ENCODE data around the gene DCUN1D1. TPM values are rescaled to one million over a fixed set of nuclear protein-coding genes. Genes with fewer than 3 reads are reported as not detected.
"Not testable (repeated sequence)": the region's sequence is repeated elsewhere in the genome, so short reads cannot be mapped to it uniquely, and the experiment has no call there.

Gene DCUN1D1
- 56.6 and 69.7 TPM in 2 replicates for total RNA-seq

- intact Hi-C loops (cut with micrococcal nuclease) = loop anchor here (2.0 kb wide), 2 partner anchors 14 to 118 kb away; partner anchors contain the start of gene MCCC1
Observed at GRCh38 chr3:182980204-182981037, at the start of gene DCUN1D1. TSS of gene DCUN1D1 (minus strand) at chr3:182980538. CDS start at chr3:182980489, 49 bp downstream.

GRCh38 chr3:183028416-183028815, 48.1 kb upstream of the DCUN1D1 start:
- intact Hi-C loops (cut with micrococcal nuclease) = no loop called here

DNA sequence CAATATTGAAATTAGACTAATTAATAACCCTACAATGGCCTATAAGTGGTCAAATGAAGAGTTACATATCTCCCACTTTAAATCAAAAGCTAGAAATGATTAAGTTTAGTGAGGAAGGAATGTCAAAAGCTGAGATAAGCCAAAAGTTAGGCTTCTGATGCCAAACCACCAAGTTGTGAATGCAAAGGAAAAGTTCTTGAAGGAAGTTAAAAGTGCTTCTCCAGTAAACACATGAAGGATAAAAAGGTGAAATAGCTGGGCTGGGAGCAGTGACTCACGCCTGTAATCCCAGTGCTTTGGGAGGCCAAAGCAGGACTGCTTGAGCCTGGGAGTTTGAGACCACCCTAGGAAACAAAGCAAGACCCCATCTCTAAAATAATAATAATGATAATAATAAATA, 46.9 kb upstream of the DCUN1D1 start:
- intact Hi-C loops (cut with micrococcal nuclease) = no loop called here

DNA sequence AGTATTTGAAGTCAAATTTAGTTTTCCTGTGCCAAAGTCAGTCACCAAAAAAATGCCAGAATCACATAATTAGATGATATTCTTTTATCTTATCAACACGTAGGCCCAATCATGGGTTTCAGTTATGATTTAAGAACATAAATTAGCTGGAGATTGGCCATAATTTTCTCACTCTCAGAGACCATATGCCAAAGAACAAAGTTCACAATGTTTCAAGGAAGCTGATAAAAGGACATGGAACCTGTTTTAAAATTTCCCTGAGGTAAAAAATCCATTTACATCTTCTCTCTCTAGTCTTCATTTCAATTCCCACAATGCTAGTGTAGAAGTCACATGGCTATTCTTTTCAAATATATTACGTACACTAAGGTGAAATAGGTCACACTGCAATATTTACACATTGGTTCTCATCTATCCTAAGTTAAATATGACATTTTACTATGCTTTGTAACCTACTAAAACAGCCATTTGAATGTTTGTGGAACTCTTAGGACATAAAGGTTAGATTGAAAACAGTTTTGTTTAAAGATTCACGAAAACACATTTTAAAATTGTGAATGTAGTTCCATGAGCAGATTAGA, 42.7 kb upstream of the DCUN1D1 start:
- intact Hi-C loops (cut with micrococcal nuclease) = no loop called here

DNA sequence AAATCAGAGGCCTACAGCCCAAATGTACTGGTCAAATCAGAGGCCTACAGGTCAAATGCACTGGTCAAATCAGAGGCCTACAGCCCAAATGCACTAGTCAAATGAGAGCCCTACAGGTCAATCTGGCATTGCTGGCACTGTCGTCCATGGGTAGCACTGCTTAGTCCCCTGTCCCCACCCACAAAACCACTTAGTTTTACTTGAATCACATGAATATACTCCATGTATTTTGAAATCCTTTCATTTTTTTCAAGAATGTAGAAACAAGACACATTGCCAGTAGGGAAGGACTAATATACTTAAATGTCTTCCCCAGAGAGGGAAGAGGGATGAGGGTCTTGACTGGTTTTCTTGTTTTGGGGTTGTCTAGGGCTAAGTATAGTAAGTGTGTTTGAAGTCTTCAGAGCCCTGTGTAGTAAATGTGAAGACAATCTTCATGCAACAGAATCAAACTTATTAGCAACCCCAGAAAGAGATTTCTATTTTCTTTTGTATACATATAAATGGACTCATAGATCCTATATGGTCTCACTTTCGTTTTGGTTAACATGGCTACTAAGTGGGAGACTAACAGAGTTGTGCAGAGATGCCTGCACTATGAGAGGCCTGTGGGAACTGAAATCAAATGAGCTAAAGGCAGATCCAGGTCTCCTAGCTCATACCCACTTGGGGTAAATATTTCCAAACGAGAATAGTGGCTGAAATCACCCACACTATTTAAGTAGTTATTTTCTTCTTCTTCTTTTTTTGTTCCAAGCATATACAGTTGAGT, 38.3 kb upstream of the DCUN1D1 start:
- intact Hi-C loops (cut with micrococcal nuclease) = no loop called here

DNA sequence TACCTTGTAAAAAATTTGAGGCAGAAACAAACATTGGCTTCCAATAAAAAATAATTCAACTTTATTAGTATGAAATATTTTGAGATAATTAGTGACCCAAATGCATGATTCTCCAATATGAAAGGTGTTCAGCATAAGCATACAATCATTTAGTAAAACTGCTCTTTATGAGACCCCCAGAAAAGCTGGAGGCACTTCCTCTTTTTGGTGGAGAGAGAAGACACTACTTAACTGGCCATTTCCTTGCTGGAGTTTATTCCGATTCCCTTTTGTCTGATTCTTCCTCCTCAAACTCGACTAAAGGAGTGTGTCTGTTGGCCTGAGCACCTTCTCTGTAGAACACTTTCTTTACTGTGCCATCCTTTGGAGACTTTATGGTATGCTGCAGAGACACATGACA, 34.8 kb upstream of the DCUN1D1 start:
- intact Hi-C loops (cut with micrococcal nuclease) = no loop called here

DNA sequence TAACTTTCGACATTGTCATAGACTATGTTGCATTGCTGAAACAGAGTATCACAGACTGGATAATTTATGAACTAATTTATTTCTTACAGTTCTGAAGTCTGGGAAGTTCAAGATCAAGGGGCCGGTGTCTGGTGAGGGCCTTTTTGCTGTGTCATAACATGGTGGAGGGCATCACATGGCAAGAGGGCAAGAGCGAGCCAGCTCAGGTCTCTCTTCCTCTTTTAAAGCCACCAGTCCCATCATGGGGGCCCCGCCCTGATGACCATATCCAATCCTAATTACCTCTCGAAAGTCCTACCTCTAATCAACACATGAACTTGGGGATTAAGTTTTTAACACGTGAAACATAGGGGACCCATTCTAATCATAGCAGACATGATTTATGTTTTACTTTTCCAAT, 33.5 kb upstream of the DCUN1D1 start:
- intact Hi-C loops (cut with micrococcal nuclease) = no loop called here

DNA sequence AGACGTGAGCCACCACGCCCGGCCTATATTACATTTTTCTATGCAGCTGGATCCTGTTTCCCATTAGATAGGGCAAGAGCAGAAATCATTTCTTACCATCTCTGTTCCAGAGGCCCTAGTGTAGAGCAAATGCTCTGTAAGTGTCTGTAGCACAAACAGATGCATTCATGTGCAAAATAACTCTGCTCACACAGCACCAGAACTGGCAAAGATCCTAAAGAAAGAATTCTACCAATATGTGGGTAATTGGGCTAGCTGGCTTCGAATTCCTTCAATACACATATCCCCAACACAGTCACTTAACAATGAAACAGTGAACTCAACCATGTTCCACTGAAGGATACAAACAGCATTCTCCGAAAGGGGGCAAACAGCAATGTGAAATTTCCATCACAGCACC, 32.7 kb upstream of the DCUN1D1 start:
- intact Hi-C loops (cut with micrococcal nuclease) = no loop called here

DNA sequence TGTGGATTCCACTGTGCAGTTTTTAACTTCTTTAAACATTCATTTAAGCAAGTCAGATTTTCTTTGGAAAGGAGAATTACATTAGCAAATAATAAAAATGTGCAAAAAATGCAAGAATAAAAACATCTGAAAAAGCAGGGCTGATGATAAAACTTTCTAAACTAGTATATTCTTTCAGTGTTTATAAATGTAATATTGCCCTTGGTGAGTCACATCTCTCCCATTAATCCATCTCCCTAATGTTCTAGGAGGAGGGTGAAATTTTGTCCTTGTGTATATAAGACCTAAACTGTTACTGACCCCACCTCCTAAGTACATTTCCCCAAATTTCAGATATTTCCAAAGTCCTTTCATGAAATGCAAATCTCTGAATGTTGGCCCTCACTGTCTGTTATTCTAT, 28.5 kb upstream of the DCUN1D1 start:
- intact Hi-C loops (cut with micrococcal nuclease) = no loop called here

DNA sequence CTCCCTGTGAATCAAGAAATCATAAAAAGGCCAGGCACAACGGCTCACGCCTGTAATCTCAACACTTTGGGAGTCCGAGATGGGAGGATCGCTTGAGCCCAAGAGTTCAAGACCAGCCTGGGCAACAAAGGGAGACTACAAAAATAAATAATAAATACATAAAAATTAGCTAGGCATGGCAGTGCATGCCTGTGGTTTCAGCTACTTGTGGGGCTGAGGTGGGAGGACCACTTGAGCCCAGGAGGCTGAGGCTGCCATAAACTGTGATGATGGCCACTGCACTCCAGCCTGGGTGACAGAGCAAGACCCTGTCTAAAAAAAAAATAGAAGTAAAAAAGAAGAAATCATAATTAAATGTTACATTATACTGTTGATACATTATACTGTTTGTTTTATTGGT, 28.0 kb upstream of the DCUN1D1 start:
- intact Hi-C loops (cut with micrococcal nuclease) = no loop called here

- intact Hi-C loops (cut with micrococcal nuclease) = no loop called here
Observed at GRCh38 chr3:183006396-183007002, 26.2 kb upstream of the DCUN1D1 start.

- intact Hi-C loops (cut with micrococcal nuclease) = no loop called here
Observed at GRCh38 chr3:182999767-183000166, 19.4 kb upstream of the DCUN1D1 start.

DNA sequence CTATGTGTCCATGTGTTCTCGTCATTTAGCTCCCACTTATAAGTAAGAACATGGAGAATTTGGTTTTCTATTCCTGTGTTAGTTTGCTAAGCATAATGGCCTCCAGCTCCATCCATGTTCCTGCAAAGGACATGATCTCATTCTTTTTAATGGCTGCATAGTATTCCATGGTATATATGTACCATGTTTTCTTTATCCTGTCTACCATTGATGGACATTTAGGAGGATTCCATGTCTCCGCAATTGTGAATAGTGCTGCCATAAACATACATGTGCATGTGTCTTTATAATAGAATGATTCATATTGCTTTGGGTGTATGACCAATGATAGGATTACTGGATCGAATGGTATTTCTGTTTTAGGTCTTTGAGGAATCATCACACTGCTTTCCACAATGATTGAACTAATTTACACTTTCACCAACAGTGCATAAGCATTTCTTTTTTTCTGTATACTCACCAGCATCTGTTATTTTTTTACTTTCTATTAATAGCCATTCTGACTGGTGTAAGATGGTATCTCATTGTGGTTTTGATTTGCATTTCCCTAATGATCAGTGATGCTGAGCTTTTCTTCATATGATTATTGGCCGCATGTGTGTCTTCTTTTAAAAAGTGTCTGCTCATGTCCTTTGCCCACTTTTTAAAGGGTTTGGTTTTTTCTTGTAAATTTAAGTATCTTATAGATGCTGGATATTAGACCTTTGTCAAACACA, 13.3 kb upstream of the DCUN1D1 start:
- intact Hi-C loops (cut with micrococcal nuclease) = not testable (repeated sequence)

DNA sequence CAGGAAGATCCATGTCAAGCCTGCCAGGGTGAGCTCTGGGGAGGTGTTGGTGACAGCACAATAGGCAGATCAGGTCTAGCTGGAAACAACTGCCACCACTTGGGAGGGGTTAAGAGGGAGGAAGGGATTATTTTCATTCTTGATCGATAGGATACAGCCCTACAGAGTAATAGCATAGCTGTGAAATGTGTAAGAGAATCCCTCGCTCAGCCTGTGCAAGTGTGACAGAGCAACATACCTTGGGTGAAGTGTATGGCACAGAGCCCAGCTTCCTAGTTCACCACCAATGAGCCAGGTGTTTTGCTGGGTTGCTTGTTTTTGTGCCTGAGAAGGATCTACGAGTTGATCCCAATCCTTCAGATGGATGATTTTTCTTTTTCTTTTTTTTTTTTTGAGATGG, 9.2 kb upstream of the DCUN1D1 start:
- intact Hi-C loops (cut with micrococcal nuclease) = no loop called here

GRCh38 chr3:182986021-182986420, 5.7 kb upstream of the DCUN1D1 start:
- intact Hi-C loops (cut with micrococcal nuclease) = no loop called here

DNA sequence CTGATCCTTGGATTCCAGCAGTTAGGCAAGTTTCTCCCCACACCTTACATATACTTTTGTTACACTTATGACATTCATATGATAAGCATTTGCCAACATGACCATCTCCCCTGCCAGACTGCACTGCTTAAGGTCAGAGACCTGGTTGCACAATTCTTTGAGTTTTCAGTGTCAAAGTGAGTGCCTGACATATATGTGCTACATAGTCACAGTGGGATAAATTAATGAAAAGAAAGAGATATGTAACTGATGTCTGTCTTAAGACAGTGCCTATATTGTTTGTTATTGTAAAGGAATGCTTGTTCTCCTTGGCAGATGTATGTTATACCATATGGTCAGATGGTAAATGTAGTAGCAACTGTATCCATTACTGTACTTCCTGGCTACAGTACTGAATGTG, 3.5 kb upstream of the DCUN1D1 start:
- intact Hi-C loops (cut with micrococcal nuclease) = no loop called here

- intact Hi-C loops (cut with micrococcal nuclease) = loop anchor here (2.0 kb wide), 2 partner anchors 14 to 118 kb away; partner anchors contain the start of gene MCCC1
Observed at GRCh38 chr3:182981038-182981380, 671 bp upstream of the DCUN1D1 start.

DNA sequence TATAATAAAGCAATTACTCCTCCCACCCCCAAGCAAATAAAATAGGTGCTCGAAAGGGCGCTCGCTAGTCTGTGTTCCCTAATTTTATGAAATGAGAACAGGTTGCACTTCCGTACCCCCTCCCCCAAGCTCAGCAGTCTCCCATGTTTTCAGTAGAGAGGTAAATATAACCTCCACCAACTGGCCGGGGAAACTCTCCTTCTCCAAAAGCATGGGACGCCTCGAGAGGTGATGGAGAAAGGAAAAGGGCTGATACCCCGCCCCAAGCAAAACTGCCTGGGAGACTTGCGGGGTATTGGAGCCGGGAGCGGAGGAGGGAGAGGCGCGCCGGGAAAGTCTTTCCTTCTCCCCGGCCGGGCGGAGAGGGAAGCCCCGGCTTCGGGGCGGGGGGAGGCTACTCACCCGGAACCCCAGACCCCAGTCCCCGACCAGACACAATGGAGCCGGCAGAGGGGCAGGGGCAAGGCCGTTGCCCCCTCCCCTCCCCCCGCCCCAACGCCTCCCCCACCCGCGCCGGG, 605 bp downstream of the DCUN1D1 start:
- intact Hi-C loops (cut with micrococcal nuclease) = loop anchor here (2.0 to 5.0 kb wide), 5 partner anchors 13 to 187 kb away; partner anchors contain the start of genes ATP11B and MCCC1

DNA sequence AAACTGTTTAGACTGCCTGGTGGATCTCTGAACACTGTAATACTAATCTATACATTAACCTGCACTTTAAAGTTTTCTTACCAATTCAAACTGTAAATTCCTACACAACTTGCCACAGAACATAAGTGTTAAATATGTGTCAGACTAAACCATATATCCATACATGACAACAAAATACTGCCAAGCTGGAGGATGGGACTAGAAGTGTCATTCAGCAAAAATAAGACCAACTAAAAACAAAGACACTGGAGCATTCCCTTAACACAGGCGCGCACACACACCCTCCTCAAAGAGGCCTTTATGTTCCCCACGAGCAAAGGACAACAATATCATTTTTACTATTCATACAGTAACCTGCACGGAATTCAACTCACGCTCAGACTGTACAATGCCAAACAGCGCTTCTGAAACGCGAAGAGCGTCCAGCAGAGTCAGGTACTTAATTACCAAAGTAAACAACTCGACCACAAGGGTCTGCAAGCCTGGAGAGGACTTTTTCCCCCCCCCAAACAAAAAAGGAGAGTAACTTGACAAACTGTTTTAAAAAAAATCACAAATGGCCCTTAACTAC, 1.1 kb downstream of the DCUN1D1 start:
- intact Hi-C loops (cut with micrococcal nuclease) = loop anchor here (2.0 to 5.0 kb wide), 3 partner anchors 67 to 186 kb away; partner anchors contain the start of gene ATP11B

DNA sequence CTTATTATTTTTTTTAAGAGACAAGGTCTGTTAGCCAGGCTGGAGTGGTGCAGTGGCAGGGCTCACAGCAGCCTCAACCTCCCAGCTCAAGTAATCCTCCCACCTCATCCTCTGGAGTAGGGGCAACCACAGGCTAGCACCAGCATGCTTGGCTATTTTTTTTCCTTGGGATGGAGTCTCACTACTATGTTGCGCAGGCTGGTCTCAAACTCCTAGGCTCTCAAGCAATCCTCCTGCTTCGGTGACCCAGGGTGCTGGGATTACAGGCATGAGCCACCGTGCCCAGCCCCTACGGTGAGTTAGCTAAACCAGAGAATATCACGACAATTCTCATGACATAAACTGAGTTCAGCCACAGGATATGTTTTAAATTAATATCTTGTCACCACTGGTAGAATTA, 2.0 kb downstream of the DCUN1D1 start:
- intact Hi-C loops (cut with micrococcal nuclease) = loop anchor here (2.0 to 5.0 kb wide), 3 partner anchors 66 to 186 kb away; partner anchors contain the start of gene ATP11B

Measured in T-helper 2 cell treated with Interferon-gamma antibody and Interleukin-4, amounts not matched to agents 100 ng/mL and 5 ng/mL, for 36 hours (primary cell).